Kidney glomerular epithelial cell (primary cell): Measurements from ENCODE around the gene HIPK4.
A peak's percentile ranks its signal among the peaks of the same experiment; 100 is the strongest.
"Not testable (repeated sequence)": the region's sequence is repeated elsewhere in the genome, so short reads cannot be mapped to it uniquely, and the experiment has no call there.

Source experiments
- DNase-seq: peaks from one replicate; lab custom pipeline; 2025; lab: John Stamatoyannopoulos, UW

The HIPK4 gene, protein sequence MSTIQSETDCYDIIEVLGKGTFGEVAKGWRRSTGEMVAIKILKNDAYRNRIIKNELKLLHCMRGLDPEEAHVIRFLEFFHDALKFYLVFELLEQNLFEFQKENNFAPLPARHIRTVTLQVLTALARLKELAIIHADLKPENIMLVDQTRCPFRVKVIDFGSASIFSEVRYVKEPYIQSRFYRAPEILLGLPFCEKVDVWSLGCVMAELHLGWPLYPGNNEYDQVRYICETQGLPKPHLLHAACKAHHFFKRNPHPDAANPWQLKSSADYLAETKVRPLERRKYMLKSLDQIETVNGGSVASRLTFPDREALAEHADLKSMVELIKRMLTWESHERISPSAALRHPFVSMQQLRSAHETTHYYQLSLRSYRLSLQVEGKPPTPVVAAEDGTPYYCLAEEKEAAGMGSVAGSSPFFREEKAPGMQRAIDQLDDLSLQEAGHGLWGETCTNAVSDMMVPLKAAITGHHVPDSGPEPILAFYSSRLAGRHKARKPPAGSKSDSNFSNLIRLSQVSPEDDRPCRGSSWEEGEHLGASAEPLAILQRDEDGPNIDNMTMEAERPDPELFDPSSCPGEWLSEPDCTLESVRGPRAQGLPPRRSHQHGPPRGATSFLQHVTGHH

DNA sequence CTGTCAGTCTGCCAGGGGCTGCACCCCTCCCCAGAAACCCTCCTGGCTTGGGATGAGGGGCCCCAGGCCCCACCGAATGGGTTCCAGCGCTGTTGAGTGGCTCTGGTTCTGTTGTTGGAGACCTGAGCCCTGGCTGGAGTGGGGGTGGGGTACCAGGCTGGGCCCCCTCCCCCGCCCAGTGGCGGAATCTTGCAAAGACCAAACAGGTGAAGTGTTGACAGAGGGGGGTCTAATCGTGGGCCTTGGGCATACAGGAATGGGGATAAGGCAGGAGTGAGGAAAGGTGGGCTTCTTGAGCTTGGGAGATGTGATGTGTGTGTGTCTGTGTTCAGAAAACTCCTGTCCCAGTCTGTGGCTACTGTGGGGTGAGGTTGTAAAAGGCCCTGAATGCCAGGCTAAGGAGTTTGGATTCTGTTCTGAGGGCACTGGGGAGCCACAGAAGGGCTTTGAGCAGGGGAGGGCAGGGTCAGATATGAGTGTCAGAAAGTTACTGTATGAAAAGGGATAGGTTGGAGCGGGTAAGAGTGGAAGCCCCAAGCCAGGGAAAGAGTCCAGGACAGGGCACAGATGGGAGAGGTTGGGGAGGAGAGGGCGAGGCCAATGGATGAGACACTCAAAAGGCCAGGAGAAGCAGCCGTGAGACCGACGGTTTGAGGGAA, at the start of gene HIPK4:
TSS of gene HIPK4 (minus strand) at position 98 of the 659 bp plus-strand sequence. CDS start 279 bp downstream, outside the sequence.
- DNase-seq, result no peak

DNA sequence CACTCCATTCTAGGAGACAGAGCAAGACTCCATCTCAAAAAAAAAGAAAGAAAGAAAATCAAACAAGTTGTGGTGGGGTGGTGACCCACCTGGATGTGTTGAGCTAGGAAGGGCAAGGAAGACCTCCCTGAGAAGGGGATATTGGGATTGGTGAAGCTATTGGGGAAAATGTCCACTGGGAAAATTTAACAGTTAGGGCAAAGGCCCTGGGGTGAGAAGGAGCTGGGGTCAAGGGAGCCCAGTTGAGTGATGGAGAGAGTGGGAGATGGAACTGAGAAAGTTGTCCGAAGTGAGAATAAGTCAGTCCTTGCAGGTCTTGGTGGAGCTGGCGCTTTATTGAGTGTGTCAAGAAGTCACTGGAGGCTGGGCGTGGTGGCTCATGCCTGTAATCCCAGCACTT, 48.3 kb upstream of the HIPK4 start:
- no peak for DNase-seq

DNA sequence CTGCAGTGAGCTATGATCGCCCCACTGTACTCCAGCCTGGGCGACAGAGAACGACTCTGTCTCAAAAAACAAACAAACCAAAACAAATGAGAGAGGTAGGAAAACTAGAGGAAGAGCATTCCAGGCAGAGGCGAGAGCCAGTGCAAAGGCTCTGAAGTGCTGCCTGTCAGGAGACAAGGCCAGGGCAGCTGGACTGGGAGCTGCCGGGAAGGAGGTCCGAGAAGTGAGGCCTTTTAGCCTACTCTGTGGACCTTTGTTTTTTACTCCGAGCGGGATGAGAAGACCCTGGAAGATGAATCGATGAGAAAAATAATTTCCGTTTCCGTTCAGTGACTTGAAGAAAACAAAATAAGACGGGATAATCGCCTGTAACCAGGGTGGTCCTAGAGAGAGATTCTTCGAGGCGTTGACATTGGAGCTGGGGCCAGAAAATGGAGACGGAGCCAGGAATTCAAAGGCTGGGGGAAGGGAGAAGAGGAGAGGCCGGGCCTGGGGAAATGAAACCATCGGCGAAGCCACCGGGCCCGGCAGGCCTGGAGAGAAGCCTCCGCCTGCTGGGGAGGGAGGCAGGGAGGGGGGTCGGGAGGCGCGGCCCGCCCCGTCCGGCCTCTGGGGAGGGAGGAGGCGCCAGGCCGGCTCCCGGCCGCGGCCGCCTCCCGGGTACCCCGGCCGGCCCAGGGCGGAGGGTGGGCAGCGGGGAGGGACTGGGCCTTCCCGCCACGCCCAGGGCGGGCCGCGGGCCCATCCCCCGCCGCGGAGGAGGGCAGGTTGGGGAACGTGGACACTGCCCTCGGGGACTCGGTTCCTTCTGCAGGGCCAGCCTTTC, 43.6 kb upstream of the HIPK4 start:
- peak; percentile 67 for DNase-seq

DNA sequence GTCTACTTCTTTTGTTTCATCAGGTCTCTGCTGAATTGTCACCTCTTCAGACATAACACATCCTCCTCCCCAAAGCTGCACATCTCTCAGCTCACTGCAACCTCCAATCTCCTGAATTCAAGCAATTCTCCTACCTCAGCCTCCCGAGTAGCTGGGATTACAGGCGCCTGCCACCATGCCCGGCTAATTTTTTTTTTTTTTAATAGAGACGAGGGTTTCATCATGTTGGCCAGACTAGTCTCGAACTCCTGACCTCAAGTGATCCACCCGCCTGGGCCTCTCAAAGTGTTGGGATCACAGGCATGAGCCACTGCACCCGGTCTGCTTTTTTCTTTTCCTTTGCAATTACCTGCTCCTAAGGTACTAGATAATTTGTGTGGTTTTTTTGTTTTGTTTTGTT, 42.8 kb upstream of the HIPK4 start:
- not testable (repeated sequence) for DNase-seq

DNA sequence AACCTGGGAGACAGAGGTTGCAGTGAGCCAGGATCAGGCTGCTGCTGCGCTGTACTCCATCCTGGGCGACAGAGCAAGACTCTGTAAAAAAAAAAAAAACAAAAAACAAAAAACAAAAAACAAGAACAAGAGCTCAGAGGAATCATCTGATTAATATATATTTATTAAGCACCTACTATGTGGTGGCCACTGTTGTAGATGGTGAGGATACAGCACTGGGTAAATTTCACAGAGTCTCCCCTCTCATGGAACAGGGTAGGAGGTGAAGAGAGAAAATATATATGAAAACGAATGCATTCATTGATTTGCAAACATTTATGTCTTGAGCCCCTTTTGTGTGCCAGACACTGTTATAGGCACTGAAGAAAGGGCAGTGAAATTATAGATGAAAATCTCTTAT, 41.7 kb upstream of the HIPK4 start:
- DNase-seq, result no peak

DNA sequence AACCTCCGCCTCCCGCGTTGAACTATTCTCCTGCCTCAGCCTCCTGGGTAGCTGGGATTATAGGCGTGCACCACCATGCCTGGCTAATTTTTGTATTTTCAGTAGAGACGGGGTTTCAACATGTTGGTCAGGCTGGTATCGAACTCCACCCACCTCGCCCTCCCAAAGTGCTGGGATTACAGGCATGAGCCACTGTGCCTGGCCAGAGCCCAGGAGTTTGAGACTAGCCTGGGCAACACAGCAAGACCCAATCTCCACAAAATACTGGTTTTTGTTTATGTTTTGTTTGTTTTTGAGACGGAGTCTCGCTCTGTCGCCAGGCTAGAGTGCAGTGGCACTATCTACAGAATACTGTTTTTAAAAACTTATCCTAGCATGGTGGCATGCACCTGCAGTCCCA, 40.3 kb upstream of the HIPK4 start:
- not testable (repeated sequence) for DNase-seq

DNA sequence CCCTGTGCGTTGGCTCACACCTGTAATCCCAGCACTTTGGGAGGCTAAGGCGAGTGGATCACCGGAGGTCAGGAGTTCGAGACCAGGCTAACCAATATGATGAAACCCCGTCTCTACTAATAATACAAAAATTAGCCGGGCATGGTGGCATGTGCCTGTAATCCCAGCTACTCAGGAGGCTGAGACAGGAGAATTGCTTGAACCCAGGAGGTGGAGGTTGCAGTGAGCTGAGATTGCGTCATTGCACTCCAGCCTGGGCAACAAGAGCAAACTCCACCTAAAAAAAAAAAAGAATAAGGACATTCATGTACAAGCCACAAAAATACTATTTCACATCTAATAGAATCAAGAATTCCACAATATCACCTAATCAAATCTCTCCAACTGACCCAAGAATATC, 38.2 kb upstream of the HIPK4 start:
- DNase-seq, result not testable (repeated sequence)

DNA sequence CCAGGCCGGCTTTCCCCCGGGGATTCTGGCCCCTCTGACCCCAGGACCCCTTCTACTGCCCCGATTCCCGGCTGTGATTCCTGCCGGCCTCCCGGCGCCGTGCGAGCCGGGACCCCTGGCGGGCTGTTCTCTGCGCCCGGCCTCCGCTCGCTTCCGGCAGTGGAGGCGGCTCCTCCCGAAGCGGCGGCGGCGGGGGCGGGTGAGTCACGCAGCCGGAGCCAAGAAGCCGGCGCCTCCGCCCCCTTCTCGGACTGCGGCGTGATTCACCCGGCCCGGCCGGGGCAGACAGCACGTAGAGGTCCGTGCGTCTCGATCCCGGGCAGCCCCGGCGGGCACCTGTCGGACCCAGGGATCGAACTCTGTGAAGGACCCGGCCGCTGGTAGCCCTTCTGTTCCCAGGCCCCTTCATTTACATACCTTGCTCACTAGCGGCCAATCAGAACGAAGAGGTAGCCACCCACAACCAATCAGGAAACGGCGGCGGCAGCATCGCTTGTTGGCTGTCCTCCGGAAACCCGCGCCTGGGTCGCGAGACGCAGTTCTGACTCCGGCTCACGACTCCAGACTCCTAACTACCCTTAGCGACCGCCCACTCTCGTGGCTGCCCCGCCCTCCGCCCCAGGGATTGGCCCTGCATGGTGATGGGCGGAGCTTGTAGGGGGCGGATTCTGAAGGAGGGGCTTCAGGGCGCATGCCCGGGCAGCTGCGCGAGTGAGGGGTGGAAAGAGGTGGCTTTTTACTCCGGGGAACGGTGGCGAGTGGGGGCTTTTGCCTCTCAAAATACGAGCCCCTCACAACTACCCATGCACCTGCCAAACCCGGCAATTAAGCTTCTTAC, 35.7 kb upstream of the HIPK4 start, which contains the start of gene SERTAD1:
TSS of gene SERTAD1 (minus strand) at position 543 of the 838 bp plus-strand sequence. CDS start 2,446 bp downstream, outside the sequence.
- peak; percentile 99 for DNase-seq

DNA sequence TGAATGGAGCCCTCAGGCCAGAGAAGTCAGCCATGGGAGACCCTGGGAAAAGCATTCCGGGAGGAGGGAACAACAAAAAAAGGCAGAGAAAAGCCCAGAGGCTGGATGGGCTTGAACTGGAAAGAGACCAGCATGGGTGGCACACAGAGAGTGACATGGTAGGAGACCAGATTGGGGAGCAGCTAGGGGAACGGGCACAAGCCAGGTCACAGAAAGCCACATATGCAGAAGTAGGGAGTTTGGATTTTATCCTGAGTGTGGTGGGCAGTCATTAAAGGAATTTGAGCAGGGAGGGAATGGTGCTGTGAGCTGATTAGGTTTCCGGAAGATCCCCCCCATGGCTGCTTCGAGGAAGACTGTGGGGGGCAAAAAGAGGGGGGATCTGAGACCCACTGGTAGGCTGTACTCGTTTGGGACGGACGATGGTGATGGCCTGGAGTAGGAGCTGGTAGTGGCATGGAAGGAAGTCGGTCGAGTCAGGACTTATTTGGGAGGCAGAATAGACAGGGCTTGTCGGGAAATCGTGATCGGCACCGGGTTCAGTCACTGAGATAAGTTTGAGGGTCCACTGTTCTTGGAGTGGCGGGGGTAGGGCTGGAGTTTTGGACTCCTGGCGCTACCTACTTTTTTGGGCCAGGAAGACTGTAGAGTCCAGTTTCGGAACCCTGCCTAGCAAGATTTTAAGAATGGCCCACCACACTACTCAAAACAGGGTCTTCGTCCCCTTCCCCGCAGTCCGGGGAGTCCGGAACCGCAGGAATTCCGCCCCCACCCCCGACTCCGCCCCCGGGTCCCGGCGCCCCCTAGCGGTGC, 34.9 kb upstream of the HIPK4 start:
- DNase-seq, result peak; percentile 42

DNA sequence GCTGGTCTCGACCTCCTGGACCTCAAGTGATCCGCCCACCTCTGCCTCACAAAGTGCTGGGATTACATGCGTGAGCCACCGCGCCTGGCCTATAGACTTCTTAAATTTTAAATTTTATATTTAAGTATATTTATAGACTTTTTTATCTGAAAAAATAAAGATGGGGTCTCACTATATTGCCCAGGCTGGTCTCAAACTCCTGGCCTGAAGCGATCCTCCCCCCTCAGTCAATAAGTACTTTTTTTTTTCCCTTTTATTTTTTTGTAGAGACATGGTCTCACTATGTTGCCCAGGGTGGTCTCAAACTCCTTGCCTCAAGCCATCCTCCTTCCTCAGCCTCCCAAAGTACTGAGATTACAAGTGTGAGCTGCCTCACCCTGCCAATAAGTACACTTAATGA, 34.0 kb upstream of the HIPK4 start:
- no peak for DNase-seq

DNA sequence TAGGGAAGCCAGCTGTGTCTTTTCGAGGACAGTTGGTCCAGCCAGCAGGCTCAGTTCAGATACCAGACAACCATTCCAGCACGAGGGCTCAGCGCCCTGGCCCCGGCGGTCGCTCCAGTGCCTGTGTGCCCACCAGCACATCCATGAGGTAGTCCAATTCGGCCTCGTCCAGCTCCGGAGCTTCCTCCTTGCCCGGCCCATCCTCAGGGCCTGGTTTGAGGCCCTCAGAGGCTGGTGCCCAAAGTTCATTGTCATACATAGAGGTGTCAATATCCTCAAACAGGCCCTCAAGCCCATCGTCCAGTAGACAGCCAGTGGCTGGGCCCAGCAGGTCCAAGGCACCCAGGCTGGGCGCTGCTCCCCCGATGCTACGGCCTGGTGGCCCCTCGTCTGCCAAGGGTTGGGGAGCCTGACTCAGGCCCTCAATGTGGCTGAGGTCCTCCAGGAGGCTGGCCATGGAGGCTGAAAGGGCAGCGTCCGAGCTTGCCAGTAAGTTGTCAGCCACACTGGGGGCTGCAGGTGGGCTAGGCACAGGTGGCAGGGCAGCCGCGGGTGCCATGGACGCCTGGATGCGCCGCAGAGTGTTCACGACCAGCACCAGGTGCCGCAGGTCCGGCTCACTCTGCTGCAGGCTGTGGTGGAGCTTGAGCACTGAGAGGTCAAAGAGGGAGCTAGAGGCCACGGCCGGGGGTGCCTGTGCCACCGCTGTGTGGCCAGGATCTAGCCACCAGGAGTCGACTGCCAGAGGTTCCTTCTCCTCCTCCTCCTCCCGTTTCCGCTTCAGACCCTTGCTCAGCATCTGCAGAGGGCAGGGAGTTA, 33.0 kb upstream of the HIPK4 start:
- no peak for DNase-seq

DNA sequence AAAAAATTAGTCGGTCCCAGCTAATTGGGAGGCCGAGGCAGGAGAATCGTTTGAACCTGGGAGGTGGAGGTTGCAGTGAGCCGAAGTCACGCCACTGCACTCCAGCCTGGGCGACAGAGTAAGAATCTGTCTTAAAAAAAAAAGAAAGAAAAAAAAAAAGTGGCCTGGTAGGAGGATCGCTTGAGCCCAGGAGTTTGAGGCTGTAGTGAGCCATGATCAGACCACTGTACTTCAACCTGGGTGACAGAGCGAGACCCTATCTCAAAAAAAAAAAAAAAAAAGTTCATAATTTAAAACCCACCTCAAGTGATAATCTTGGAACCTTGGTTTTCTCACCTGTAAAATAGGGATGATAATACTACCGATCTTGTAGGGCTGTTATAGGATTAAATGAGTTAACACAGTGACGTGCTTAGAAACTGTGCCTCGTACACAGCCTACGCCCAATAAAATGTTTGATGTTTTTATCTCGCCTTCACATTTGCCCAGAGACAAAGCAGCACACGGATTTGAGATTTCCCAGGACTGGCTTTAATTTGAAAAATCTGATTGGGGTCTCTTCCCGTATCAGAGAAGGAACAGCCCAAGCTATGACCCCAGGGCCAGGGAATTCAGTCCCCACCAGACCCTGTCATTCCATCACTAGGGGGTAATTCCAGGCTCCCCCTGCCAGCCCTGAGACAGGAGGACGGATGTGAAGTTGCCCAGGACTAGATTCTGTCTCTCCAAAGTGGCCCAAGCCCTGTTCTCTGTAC, 32.2 kb upstream of the HIPK4 start:
- DNase-seq, result no peak

DNA sequence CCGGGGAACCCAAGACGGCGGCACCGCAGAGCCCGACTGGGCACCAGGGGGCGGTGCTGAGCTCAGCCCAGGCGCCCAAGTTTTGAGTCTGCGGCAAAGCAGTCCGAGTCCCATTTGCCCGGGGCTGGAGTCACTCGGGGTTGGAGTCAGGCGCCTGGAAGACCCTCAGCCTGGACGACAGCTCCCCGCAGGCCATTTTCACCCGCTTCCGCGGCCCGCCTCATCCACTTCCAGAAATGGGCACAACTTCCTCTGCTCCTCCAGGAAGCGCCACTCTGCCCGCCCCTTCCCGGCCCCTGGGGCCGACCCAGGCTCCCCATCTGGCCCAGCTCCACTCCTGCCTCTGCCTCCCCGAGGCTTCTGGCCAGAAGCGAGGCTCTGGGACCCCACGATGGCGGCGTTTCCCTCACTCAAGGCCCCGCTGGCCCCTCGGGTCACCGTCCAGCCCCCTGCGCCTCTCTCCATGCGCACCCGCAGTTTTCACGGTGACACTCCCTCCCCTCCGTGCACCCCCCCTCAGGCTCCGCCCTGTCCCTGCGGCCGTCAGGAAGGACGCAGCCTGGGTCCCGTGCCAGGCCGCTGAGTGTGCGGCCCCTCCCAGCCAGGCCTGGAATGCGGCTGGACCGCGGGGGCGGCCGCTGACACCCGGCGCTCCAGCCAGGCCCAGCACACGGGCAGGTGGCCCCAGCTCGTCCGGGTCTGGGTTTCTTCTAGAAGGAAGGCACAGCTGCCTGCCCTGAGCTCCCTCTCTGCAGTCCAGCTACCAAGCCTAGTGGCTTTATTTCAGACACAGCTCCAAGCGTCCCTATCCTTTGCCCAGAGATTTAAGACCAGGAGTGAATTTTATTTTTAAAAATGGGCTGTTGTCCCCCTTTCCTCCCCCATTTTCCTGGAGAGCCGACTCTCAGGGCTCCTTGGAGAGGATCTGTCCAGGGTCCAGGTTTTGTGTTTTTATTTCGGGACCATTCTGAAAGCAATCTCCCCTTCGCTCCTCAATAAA, 31.1 kb upstream of the HIPK4 start:
- DNase-seq, result peak; percentile 79

DNA sequence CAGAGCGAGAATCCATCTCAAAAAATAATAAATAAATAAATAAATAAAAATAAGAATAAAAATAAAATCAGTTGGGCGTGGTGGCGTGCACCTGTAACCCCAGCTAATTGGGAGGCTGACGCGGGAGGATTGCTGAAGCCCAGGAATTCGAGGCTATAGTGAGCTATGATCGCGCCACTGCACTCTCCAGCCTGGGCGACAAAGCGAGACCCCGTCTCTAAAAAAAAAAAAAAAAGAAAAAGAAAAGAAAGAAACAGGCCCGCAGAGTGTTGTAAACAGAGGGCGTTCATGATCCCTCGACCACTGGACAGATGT, 30.4 kb upstream of the HIPK4 start:
- no peak for DNase-seq

DNA sequence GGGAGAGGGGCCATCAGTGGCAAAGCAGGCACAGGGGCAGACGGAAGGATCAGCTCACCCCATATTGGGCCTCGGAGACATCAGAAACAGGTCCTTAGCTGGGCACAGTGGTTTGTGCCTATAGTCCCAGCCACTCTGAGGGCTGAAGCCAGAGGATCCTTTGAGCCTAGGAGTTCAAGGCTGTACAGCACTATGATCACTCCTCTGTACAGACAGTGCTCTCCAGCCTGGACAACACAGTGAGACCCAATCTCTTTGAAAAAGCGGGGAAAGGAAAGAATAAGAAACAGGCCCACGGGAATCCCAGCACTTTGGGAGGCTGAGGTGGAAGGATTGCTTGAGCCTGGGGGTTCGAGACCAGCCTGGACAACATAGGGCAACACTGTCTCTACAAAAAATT, 29.8 kb upstream of the HIPK4 start:
- no peak for DNase-seq

DNA sequence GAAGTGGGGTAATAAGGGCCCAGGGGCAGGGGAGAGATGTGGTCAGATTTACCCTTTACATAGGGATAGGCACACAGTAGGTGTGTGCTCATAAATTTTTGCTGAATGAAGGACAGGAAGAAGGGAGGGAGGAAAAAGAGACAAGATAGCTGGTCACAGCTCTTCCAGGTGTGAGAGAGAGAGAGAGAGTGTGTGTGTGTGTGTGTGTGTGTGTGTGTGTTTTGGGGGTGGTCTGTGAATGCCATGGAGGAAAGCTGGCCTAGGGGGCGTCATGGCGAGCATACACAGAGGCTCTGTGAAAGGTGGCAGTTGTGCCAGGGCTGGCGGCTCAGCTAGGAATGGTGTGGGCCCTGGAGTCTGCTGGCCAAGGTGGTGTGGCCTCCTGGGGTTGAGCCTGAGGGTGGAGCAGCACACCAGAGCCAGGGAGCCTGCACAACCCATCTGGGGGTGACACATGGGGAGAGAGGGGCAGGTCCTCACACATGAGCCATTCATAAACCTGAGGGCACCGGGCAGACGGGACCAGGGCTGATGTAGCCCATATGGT, 29.2 kb upstream of the HIPK4 start:
- no peak for DNase-seq

DNA sequence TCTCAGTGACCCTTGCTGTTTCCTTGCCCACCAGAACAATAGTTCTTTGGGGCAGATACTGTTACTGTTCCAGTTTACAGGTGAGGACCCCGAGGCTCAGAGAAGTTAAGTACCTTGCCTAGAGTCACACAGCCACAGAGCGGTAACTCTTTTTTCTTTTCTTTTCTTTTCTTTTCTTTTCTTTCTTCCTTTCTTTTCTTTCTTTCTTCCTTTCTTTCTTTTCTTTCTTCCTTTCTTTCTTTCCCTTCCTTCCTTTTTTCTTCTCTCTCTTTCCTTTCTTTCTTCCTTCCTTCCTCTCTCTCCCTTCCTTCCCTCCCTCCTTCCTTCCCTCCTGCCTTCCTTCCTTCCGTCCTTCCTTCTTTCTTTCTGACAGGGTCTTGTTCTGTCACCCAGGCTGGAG, 28.1 kb upstream of the HIPK4 start:
- no peak for DNase-seq
